PC-3 (cell line): ENCODE results near the gene KLHL40. TPM values are rescaled to one million over a fixed set of nuclear protein-coding genes. Genes with fewer than 3 reads are reported as not detected.

Source experiments
- ATAC-seq: fragments of 200-7000 bp; cut with Tn5 transposase; 2 replicates; pipeline ENCODE4 v1.9.1; 2020; ENCODE audit warnings: mild to moderate bottlenecking, moderate library complexity
- BruUV-seq: library from RNA; stranded (reverse); fragments of 400-500 nt; replicated peaks from 2 replicates; lab custom pipeline; 2021; lab: Mats Ljungman, UMichigan
- CTCF ChIA-PET: fragments of 300-600 bp; sonication (Branson Sonifier 250); formaldehyde crosslinking; loops from one replicate; lab custom pipeline; 2022; ENCODE audit warnings: antibody characterized with exemption; lab: Charles Lee
- POLR2A ChIA-PET: fragments of 300-600 bp; sonication (Branson Sonifier 250); formaldehyde crosslinking; loops from one replicate; lab custom pipeline; 2022; ENCODE audit warnings: antibody characterized with exemption; ENCODE audit not compliant: unreplicated experiment; lab: Charles Lee
- DNase-seq: peaks from one replicate; pipeline ENCODE4 v3.0.0-alpha.2; 2015
- H2AFZ ChIP-seq: fragments of 300-600 bp; sonication (generic); 2 replicates; pipeline ENCODE4 v1.6.0; 2016; ENCODE audit warnings: antibody characterized with exemption, low read length
- H3F3A ChIP-seq: fragments of 300-600 bp; sonication (generic); one replicate; pipeline ENCODE4 v1.6.0; 2017; ENCODE audit warnings: antibody characterized with exemption, low read length, control low read depth, mild to moderate bottlenecking; ENCODE audit not compliant: unreplicated experiment
- H3K27ac ChIP-seq: fragments of 300-600 bp; sonication (generic); 2 replicates; pipeline ENCODE4 v1.5.1; 2016; ENCODE audit warnings: mild to moderate bottlenecking, low read length
- H3K27me3 ChIP-seq: fragments of 300-600 bp; sonication (generic); 2 replicates; pipeline ENCODE4 v1.6.1; 2016; ENCODE audit warnings: low read length, mixed read lengths
- H3K36me3 ChIP-seq: fragments of 300-600 bp; sonication (generic); 2 replicates; pipeline ENCODE4 v1.6.1; 2016; ENCODE audit warnings: low read depth, mixed run types, low read length, mixed read lengths
- H3K4me1 ChIP-seq: fragments of 300-600 bp; sonication (generic); 2 replicates; pipeline ENCODE4 v1.5.1; 2016; ENCODE audit warnings: low read length; ENCODE audit not compliant: insufficient read depth
- H3K4me2 ChIP-seq: fragments of 300-600 bp; sonication (generic); 2 replicates; pipeline ENCODE4 v1.6.0; 2016; ENCODE audit warnings: low read length
- H3K4me3 ChIP-seq: fragments of 300-600 bp; sonication (generic); 2 replicates; pipeline ENCODE4 v1.5.1; 2016; ENCODE audit warnings: mild to moderate bottlenecking, low read length, mixed read lengths
- H3K79me2 ChIP-seq: fragments of 300-600 bp; sonication (generic); 2 replicates; pipeline ENCODE4 v1.6.1; 2017; ENCODE audit warnings: low read length, mixed read lengths
- H3K9ac ChIP-seq: fragments of 300-600 bp; sonication (generic); 2 replicates; pipeline ENCODE4 v1.6.0; 2016; ENCODE audit warnings: mild to moderate bottlenecking, low read length
- H3K9me2 ChIP-seq: fragments of 300-600 bp; sonication (generic); replicated peaks from 2 replicates; pipeline ENCODE4 v1.6.1; 2016; ENCODE audit warnings: mixed run types, low read length, mixed read lengths
- H3K9me3 ChIP-seq: fragments of 300-600 bp; sonication (generic); 2 replicates; pipeline ENCODE4 v1.6.1; 2016; ENCODE audit warnings: low read length, mixed read lengths
- H4K20me1 ChIP-seq: fragments of 300-600 bp; sonication (generic); 2 replicates; pipeline ENCODE4 v1.6.1; 2016; ENCODE audit warnings: low read length, mixed read lengths
- CTCF ChIP-seq: fragments of 300-600 bp; sonication (generic); conservative IDR thresholded peaks from 2 replicates; pipeline ENCODE4 v1.5.1; 2017; ENCODE audit warnings: antibody characterized with exemption, low read depth, mild to moderate bottlenecking, low read length
- EZH2 ChIP-seq: fragments of 300-600 bp; sonication (generic); IDR thresholded peaks from one replicate; pipeline ENCODE4 v1.6.1; 2017; ENCODE audit warnings: antibody characterized with exemption, mild to moderate bottlenecking, low read length; ENCODE audit not compliant: unreplicated experiment
- EZH2phosphoT487 ChIP-seq: fragments of 300-600 bp; sonication (generic); IDR thresholded peaks from 2 replicates; pipeline ENCODE4 v1.6.1; 2018; ENCODE audit warnings: mild to moderate bottlenecking, antibody characterized with exemption, low read length, borderline replicate concordance
- intact Hi-C: fragments of 100-400 bp; cut with micrococcal nuclease; formaldehyde crosslinking; loops from 2 replicates; pipeline ENCODE4 v1.9.0; 2023
- total RNA-seq: library from RNA; depleted of rRNA; stranded (reverse); fragments of >200 nt; gene quantifications from 2 replicates; pipeline ENCODE4 v1.2.3, GENCODE V29; 2014

Gene KLHL40
- total RNA-seq, 1 experiment from 2014 or later: not detected

DNA sequence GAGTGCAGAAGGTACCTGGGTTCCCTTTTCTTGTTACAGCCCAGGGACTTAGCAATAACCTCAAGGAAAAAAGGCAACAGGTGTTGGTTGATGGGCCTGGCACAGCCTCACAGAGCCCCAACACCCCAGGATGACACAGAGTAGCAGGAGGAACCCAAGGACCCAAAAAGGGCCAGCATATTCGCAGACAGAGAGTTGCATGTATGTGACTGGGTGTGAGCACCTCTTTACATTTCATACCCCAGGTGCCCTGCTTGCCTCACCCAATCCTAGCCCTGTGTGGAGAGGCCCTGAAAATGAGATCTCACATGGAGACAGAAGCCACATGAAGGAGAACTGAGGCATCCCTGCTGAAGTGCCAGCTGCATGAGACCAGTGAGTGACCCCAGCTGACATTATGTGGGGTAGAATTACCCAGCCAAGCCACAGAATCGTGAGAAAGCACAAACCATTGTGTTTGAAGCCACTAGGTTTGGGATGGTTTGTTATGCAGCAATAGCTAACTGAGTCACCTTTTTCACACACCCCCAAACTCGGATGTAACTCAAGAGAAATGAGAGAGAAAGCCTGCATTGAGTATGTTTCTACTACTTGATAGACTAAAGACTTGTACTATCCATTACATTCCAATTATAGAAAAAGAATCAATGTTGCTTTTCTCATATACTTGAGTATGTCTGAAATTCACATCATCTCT is 43.5 kb downstream of the KLHL40 start:
- ChIA-PET CTCF (no interaction called here), POLR2A (no interaction called here)
- Histone ChIP-seq H3K36me3 (no peaks in the 10 kb centered on the region), H3K4me1 (no peaks in the 10 kb centered on the region), H3K79me2 (no peaks in the 10 kb centered on the region), H3K4me3 (no peak overlapping the region), H3K27me3 (no peaks in the 10 kb centered on the region), H3K9me3 (no peaks in the 10 kb centered on the region), H3F3A (no peaks in the 10 kb centered on the region), H2AFZ (no peak overlapping the region), H3K9me2 (no peaks in the 10 kb centered on the region), H3K27ac (no peak overlapping the region), H3K9ac (no peak overlapping the region), H3K4me2 (no peak overlapping the region), H4K20me1 (no peaks in the 10 kb centered on the region)
- ATAC-seq: no peak
- TF ChIP-seq CTCF (no peak), EZH2phosphoT487 (no peak), EZH2 (no peak)
- no peak for DNase-seq
- no TSS peak for BruUV-seq
- intact Hi-C loops: no loop called here

DNA sequence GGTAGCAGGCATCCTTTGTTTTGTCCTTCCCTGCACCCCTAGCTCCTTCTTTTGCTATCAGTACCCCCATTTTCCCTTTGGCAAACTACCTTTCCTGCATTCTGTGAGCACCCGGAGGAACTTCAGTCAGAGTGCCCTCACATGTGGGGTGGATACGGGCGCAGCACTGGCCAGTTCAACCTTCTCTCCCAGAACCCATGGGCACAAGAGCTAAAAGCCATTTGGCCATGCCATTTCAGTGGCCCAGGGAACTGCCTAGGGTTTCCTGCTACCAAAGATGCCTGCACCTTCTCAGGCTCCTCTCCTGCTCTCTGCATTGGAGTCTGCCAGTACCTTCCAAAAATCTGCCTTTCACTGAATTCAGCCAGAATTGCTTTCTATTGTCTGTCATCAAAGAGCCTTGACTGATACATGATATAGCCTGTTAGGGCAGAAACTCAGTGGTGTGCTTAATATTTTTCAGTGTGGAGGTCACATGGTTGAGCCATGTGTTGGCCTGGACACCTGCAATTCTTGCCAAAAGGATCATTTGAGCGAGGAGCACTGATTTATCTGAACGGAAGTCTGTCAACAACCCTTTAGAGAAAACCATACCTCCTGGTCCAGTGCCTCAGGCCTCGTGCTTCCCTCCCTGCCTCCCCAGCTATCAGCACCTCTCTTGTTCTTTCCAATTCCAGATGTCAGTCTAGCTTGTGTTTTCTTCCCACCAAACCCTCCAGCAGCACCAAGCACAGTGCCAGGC is 44.2 kb downstream of the KLHL40 start:
- ATAC-seq (no peak), DNase-seq (no peak)
- no peaks in the 10 kb centered on the region for H3K9me3 ChIP-seq
- no peaks in the 10 kb centered on the region for H3K27me3 ChIP-seq
- H3K79me2 ChIP-seq: no peaks in the 10 kb centered on the region
- ChIA-PET CTCF (no interaction called here), POLR2A (no interaction called here)
- no TSS peak for BruUV-seq
- TF ChIP-seq CTCF (no peak), EZH2 (no peak), EZH2phosphoT487 (no peak)
- intact Hi-C loops: no loop called here
- no peak overlapping the region for H3K4me3 ChIP-seq
- no peaks in the 10 kb centered on the region for H3K36me3 ChIP-seq
- no peaks in the 10 kb centered on the region for H3K9me2 ChIP-seq
- H3K4me1 ChIP-seq: no peaks in the 10 kb centered on the region
- H2AFZ ChIP-seq: no peak overlapping the region
- no peak overlapping the region for H3K9ac ChIP-seq
- H3K27ac ChIP-seq: no peak overlapping the region
- H3K4me2 ChIP-seq: no peak overlapping the region
- no peaks in the 10 kb centered on the region for H4K20me1 ChIP-seq
- H3F3A ChIP-seq: no peaks in the 10 kb centered on the region

GRCh38 chr3:42730294-42730693 is 45.0 kb downstream of the KLHL40 start:
- no peak for ATAC-seq
- Histone ChIP-seq H3K79me2 (no peaks in the 10 kb centered on the region), H3K27ac (no peak overlapping the region), H3K9me3 (no peaks in the 10 kb centered on the region), H4K20me1 (no peaks in the 10 kb centered on the region), H3K4me1 (no peaks in the 10 kb centered on the region), H3K4me2 (no peak overlapping the region), H3K27me3 (no peaks in the 10 kb centered on the region), H3F3A (no peaks in the 10 kb centered on the region), H3K9ac (no peak overlapping the region), H3K36me3 (no peaks in the 10 kb centered on the region), H2AFZ (no peak overlapping the region), H3K9me2 (no peaks in the 10 kb centered on the region), H3K4me3 (no peak overlapping the region)
- intact Hi-C loops: no loop called here
- ChIA-PET CTCF (no interaction called here), POLR2A (no interaction called here)
- TF ChIP-seq CTCF (no peak), EZH2phosphoT487 (no peak), EZH2 (no peak)
- no peak for DNase-seq
- BruUV-seq: no TSS peak
